Liver (tissue), 9 donors: ENCODE data around the gene TEX12. TPM values are rescaled to one million over a fixed set of nuclear protein-coding genes. Genes with fewer than 3 reads are reported as not detected.

Experiments
- DNase-seq: peaks from one replicate; pipeline ENCODE4 v3.0.0-alpha.2; 2017; ENCODE audit warnings: low spot score
- H3K27ac ChIP-seq, 2 donors: one replicate each; pipeline ENCODE4 v1.7.0; 2013; ENCODE audit warnings: inconsistent platforms in 2 of 2, low read length in 2 of 2, control low read depth in 1 of 2, low read depth in 1 of 2, mild to moderate bottlenecking in 1 of 2
- H3K27me3 ChIP-seq, 4 donors: one replicate each; pipeline versions ENCODE4 v1.6.1 to v1.7.0; 2013; ENCODE audit warnings: low read length in 3 of 4, inconsistent platforms in 1 of 4, mild to moderate bottlenecking in 1 of 4, moderate library complexity in 1 of 4; ENCODE audit not compliant: control insufficient read depth in 4 of 4, insufficient read depth in 4 of 4
- H3K36me3 ChIP-seq, 4 donors: one replicate each; pipeline versions ENCODE4 v1.6.1 to v1.7.0; 2013; ENCODE audit warnings: low read length in 3 of 4, mild to moderate bottlenecking in 3 of 4, low read depth in 1 of 4, moderate library complexity in 1 of 4; ENCODE audit not compliant: control insufficient read depth in 4 of 4, insufficient read depth in 3 of 4
- H3K4me1 ChIP-seq, 4 donors: one replicate each; pipeline versions ENCODE4 v1.6.1 to v1.7.0; 2013; ENCODE audit warnings: low read length in 3 of 4, mild to moderate bottlenecking in 3 of 4, moderate library complexity in 1 of 4; ENCODE audit not compliant: control insufficient read depth in 4 of 4, insufficient read depth in 4 of 4
- H3K4me3 ChIP-seq, 3 donors: one replicate each; pipeline versions ENCODE4 v1.6.1 to v1.7.0; 2013; ENCODE audit warnings: low read length in 3 of 3, control low read depth in 1 of 3, low read depth in 1 of 3, mild to moderate bottlenecking in 1 of 3
- H3K9ac ChIP-seq, 2 donors: one replicate each; pipeline ENCODE4 v1.7.0; 2013; ENCODE audit warnings: low read length in 2 of 2, mild to moderate bottlenecking in 2 of 2, moderate library complexity in 2 of 2, control low read depth in 1 of 2, low read depth in 1 of 2
- H3K9me3 ChIP-seq, 4 donors: one replicate each; pipeline versions ENCODE4 v1.6.1 to v1.7.0; 2013; ENCODE audit warnings: low read length in 3 of 4; ENCODE audit not compliant: control insufficient read depth in 4 of 4
- EGR1 ChIP-seq, 2 donors: IDR thresholded peaks; 2 replicates each; pipeline ENCODE4 v1.6.1; 2016 to 2018; ENCODE audit warnings: antibody characterized with exemption in 2 of 2, low read depth in 2 of 2
- FOXA1 ChIP-seq: IDR thresholded peaks from 2 replicates; pipeline ENCODE4 v1.6.1; 2016; ENCODE audit warnings: antibody characterized with exemption
- FOXA2 ChIP-seq: IDR thresholded peaks from 2 replicates; pipeline ENCODE4 v1.6.1; 2016; ENCODE audit warnings: antibody characterized with exemption
- GABPA ChIP-seq, 2 donors: IDR thresholded peaks in 1 of 2; conservative IDR thresholded peaks in 1 of 2; 2 replicates each; pipeline ENCODE4 v1.6.1; 2016; ENCODE audit warnings: antibody characterized with exemption in 2 of 2, mild to moderate bottlenecking in 1 of 2, moderate library complexity in 1 of 2
- HNF4A ChIP-seq, 2 donors: conservative IDR thresholded peaks; 2 replicates each; pipeline ENCODE4 v1.6.1; 2016; ENCODE audit warnings: antibody characterized with exemption in 2 of 2, mild to moderate bottlenecking in 2 of 2
- HNF4G ChIP-seq: IDR thresholded peaks from 2 replicates; pipeline ENCODE4 v1.6.1; 2016; ENCODE audit warnings: antibody characterized with exemption
- JUND ChIP-seq, 2 donors: IDR thresholded peaks; 2 replicates each; pipeline ENCODE4 v1.6.1; 2016; ENCODE audit warnings: antibody characterized with exemption in 2 of 2
- MAX ChIP-seq: IDR thresholded peaks from 2 replicates; pipeline ENCODE4 v1.6.1; 2016; ENCODE audit warnings: antibody characterized with exemption
- NR2F2 ChIP-seq: IDR thresholded peaks from 2 replicates; pipeline ENCODE4 v1.6.1; 2016; ENCODE audit warnings: antibody characterized with exemption
- RAD21 ChIP-seq, 2 donors: IDR thresholded peaks; 2 replicates each; pipeline ENCODE4 v1.6.1; 2016; ENCODE audit warnings: antibody characterized with exemption in 2 of 2, mild to moderate bottlenecking in 2 of 2
- REST ChIP-seq: IDR thresholded peaks from 2 replicates; pipeline ENCODE4 v1.6.1; 2016; ENCODE audit warnings: antibody characterized with exemption, mild to moderate bottlenecking
- RXRA ChIP-seq, 2 donors: IDR thresholded peaks; 2 replicates each; pipeline ENCODE4 v1.6.1; 2017 to 2018; ENCODE audit warnings: antibody characterized with exemption in 2 of 2, mild to moderate bottlenecking in 1 of 2
- SP1 ChIP-seq: IDR thresholded peaks from 2 replicates; pipeline ENCODE4 v1.6.1; 2018; ENCODE audit warnings: antibody characterized with exemption, mild to moderate bottlenecking
- TAF1 ChIP-seq: conservative IDR thresholded peaks from 2 replicates; pipeline ENCODE4 v1.6.1; 2016; ENCODE audit warnings: antibody characterized with exemption, mild to moderate bottlenecking
- YY1 ChIP-seq: IDR thresholded peaks from 2 replicates; pipeline ENCODE4 v1.6.1; 2016; ENCODE audit warnings: antibody characterized with exemption, mild to moderate bottlenecking
- polyA plus RNA-seq, 2 donors: library from polyadenylated mRNA; stranded (reverse) in 1 of 2; unstranded in 1 of 2; fragments of 200-250 nt in 1 of 2; fragments of >200 nt in 1 of 2; fragmentation: Nextera tagmentation in 1 of 2; extraction: Ambion mirVana in 1 of 2; gene quantifications; one replicate each; pipeline versions ENCODE4 v1.2.1 to v1.2.3, GENCODE V29; 2013 to 2015
- total RNA-seq, 2 donors: library from RNA; depleted of rRNA; stranded (reverse); fragments of >200 nt; gene quantifications; one replicate each; pipeline ENCODE4 v1.2.3, GENCODE V29; 2014
- TF ChIP-seq, protein P1 (sequence below): IDR thresholded peaks from 2 replicates; pipeline ENCODE4 v1.6.1; 2016; ENCODE audit warnings: antibody characterized with exemption
- TF ChIP-seq, protein P2 (sequence below): IDR thresholded peaks from 2 replicates; pipeline ENCODE4 v1.6.1; 2016; ENCODE audit warnings: antibody characterized with exemption
- TF ChIP-seq, protein P3 (sequence below): fragments of 150-350 bp; IDR thresholded peaks from 2 replicates; pipeline ENCODE4 v1.5.1; 2017; ENCODE audit warnings: improper control_type of control experiment, low read depth, low read length; ENCODE audit not compliant: missing input control
- donor health status: healthy.
- donor health status: healthy.
- donor health status: healthy.
- donor health status: healthy.
- donor health status: healthy.

The TEX12 gene
- total and polyA plus RNA-seq, 4 donors, result 0.07 to 0.42 (median 0.29) TPM; not detected in 1

GRCh38 chr11:112185883-112186282, 18.7 kb downstream of the TEX12 start:
- DNase-seq, result no peak
- Histone ChIP-seq H3K9me3 (no peaks in the 10 kb centered on the region), H3K36me3 (peaks cover 0 to 3% (median 1%) of the 10 kb centered on the region in 4 donors), H3K4me1 (no peaks in the 10 kb centered on the region), H3K27me3 (no peaks in the 10 kb centered on the region), H3K27ac (no peak overlapping the region), H3K4me3 (no peak overlapping the region), H3K9ac (no peak overlapping the region)
- TF ChIP-seq HNF4A (conservative IDR thresholded peaks at IDR 0.05) (peak in 1 of 2 donors; percentile 39), YY1 (no peak)

GRCh38 chr11:112186304-112186703, 19.1 kb downstream of the TEX12 start:
- no peak overlapping the region for H3K27ac ChIP-seq
- no peaks in the 10 kb centered on the region for H3K27me3 ChIP-seq
- H3K9ac ChIP-seq, result no peak overlapping the region
- no peak for DNase-seq
- no peak overlapping the region for H3K4me3 ChIP-seq
- peaks cover 0 to 3% (median 1%) of the 10 kb centered on the region in 4 donors for H3K36me3 ChIP-seq
- no peak for TF ChIP-seq HNF4A (conservative IDR thresholded peaks at IDR 0.05)
- no peak for TF ChIP-seq EGR1 (IDR thresholded peaks at IDR 0.05; ENCODE audit: low read depth in 2 of 2)
- TF ChIP-seq FOXA2, result no peak
- TF ChIP-seq MAX, result no peak
- TF ChIP-seq RXRA (IDR thresholded peaks at IDR 0.05), result no peak
- TF ChIP-seq REST, result no peak
- TF ChIP-seq GABPA (IDR thresholded peaks at IDR 0.05 in 1 of 2, conservative IDR thresholded peaks at IDR 0.05 in 1 of 2), result no peak
- no peak for TF ChIP-seq NR2F2
- TF ChIP-seq SP1, result no peak
- no peak for TF ChIP-seq HNF4G
- no peak for TF ChIP-seq TAF1
- TF ChIP-seq, protein P1, sequence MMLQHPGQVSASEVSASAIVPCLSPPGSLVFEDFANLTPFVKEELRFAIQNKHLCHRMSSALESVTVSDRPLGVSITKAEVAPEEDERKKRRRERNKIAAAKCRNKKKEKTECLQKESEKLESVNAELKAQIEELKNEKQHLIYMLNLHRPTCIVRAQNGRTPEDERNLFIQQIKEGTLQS, result no peak
- TF ChIP-seq JUND (IDR thresholded peaks at IDR 0.05), result no peak
- no peak for TF ChIP-seq YY1
- TF ChIP-seq, protein P2, sequence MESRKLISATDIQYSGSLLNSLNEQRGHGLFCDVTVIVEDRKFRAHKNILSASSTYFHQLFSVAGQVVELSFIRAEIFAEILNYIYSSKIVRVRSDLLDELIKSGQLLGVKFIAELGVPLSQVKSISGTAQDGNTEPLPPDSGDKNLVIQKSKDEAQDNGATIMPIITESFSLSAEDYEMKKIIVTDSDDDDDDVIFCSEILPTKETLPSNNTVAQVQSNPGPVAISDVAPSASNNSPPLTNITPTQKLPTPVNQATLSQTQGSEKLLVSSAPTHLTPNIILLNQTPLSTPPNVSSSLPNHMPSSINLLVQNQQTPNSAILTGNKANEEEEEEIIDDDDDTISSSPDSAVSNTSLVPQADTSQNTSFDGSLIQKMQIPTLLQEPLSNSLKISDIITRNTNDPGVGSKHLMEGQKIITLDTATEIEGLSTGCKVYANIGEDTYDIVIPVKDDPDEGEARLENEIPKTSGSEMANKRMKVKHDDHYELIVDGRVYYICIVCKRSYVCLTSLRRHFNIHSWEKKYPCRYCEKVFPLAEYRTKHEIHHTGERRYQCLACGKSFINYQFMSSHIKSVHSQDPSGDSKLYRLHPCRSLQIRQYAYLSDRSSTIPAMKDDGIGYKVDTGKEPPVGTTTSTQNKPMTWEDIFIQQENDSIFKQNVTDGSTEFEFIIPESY, result no peak
- TF ChIP-seq, protein P3, sequence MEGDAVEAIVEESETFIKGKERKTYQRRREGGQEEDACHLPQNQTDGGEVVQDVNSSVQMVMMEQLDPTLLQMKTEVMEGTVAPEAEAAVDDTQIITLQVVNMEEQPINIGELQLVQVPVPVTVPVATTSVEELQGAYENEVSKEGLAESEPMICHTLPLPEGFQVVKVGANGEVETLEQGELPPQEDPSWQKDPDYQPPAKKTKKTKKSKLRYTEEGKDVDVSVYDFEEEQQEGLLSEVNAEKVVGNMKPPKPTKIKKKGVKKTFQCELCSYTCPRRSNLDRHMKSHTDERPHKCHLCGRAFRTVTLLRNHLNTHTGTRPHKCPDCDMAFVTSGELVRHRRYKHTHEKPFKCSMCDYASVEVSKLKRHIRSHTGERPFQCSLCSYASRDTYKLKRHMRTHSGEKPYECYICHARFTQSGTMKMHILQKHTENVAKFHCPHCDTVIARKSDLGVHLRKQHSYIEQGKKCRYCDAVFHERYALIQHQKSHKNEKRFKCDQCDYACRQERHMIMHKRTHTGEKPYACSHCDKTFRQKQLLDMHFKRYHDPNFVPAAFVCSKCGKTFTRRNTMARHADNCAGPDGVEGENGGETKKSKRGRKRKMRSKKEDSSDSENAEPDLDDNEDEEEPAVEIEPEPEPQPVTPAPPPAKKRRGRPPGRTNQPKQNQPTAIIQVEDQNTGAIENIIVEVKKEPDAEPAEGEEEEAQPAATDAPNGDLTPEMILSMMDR, result no peak
- TF ChIP-seq FOXA1, result no peak
- TF ChIP-seq RAD21 (IDR thresholded peaks at IDR 0.05), result no peak
- H3K4me1 ChIP-seq, result no peaks in the 10 kb centered on the region
- no peaks in the 10 kb centered on the region for H3K9me3 ChIP-seq
